Hematopoietic multipotent progenitor cell treated with erythropoietin and hydrocortisone succinate and interleukin-3 and kit ligand, for 6 days (in vitro differentiated cells): ENCODE results near the gene CD4.

Experiments
- DNase-seq: peaks from one replicate; pipeline ENCODE4 v3.0.0-alpha.2; 2015

Gene CD4

DNA sequence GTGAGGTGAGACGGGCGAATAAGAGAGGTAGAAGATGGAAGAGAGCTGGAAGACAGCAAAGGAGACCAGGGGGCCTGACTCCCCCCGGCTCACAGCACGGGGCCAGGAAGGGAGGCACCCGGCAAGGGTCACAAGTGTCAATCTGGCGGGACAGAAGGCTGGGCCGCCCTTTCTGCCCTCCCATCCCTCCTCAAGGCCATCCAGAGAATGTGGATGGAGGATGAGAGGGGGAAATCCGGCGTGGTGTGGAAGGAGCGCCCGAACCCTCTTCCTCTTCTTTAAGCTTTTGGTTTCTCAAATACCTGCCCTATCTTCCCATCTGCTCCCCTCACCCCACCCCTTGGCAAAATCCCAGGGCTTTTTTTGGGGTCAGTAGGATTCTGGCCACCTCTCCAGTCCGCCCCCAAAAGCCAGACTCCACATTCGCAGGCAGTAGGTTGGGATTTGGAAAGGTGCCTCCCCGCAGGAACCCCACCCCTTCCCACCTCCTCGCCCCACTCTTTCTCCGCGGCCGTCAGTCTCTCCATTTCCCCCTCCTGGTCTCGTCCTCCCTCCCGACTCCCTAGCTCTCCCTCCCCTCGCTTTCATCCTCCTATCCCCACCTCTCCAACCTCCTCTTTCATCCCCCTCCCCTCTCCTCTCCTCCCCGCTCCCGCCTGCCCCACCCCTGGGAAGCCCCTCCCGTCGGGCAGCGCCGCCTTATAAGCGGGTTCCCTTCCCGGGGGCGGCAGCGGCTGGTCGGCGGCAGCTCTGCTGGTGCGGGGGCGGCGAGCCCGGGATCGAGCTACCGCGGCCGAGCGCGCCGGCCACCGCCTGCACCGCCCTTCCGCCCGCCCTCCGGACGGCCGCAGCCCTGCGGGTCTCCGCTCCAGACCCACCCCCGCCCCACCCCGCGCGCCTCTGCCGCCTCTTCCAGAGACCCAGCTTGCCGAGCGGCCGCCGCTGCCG lies 23.4 kb upstream of the CD4 start, which contains the start of gene PTMS:
Gene PTMS, plus strand, starts transcription at position 730 of the 948 bp plus-strand sequence. CDS start 343 bp downstream, outside the sequence.
- DNase-seq = peak; percentile 39

DNA sequence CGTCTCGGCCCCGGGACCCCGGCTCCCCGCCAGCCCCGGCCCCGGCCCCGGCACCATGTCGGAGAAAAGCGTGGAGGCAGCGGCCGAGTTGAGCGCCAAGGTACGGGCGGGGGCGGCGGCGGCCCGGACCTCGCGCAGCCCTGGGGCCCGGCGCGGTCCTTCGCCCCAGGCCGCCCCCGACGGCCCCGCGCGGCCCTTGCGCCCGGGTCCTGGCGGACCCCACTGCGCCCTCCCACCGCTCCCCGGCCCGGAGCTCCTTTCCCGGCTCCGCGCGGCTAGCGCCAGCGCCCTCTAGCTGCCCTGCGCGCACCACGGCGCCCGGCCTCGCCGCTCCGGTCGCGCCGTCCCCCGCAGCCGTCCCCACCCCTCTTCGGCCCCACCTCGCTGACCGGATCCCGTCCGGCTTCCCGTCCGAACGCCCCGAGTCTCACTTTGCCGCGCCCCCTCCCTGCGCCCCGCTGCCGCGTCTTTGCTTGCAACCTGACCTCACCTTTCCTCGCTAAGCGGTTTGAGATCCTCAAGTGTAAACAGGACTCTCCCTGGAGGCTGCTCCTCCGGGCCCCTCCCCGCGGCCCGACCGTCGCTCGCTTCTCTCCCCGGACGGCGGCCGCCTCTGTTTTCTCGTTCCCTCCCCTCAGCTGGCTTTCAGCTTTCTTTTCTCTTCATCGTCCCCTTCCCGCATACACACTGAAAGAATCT lies 22.5 kb upstream of the CD4 start:
- DNase-seq = peak; percentile 77

DNA sequence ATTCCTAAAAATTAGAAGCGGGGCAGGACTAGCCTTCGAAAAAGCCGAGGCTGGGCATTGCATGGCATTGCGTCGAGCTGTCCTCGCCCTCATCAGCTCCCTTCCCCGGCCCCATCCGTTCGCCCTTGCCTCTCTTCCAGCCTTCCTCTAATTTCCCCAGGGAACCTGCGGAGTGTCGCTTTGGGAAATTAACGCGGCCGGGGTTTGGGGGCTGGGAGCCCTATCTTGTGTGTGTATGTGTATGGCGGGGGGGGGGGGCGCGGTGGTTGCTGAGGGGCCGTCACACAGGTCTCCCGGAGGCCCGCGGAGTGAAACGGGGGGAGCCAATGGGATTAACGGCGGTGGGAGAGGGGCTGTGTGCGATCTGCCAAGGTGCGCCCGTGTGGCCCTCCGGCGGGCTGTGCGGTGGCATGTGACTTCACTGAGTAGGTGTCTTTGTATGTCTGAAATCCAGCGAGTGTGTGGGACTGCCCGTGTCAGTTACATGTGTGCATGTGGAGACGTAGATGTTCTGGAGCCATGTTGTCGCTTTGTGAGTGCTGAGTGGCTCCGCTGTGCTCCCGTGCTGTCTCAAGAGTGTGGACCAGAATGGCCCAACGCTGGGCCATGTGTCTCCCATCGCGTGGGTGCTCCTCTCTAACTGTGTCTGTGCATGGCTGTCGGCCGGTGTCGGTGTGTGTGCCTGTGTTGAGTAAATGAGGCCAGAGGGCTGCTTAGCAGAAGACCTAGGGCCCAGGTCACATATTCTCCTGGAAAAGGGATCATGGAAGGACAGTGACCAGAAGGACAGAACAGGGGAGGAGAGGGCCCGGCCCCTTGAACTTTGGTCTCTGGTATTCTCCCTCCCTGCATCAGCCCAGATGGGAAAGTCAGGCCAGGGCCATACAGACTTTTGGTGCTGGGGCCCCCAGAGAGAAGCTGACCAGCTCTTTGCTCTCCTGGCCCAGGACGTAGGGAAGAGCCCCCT lies 21.7 kb upstream of the CD4 start:
- no peak for DNase-seq

DNA sequence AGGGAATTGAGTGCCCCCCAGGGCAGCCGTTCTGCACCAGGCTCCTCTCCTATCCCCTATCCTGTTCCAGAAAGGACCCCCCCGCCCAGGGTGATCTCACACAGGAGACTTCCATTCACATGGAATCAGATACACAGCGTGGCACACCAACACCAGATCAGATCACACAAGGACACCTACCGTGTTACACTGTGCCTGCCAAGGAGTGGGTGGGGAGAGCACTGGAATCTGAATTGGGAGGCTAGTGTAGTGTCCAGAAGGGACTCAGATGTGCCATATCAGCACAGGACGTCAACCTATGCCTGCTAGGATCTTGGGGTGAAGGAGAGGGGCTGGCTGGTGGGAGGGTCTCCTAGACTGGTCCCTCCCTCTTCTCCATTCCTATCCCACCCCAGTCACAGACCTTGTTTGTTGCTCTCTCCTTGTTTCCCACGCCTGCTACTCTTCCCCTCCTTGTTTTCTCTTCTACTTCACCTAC lies 20.9 kb upstream of the CD4 start:
- no peak for DNase-seq

DNA sequence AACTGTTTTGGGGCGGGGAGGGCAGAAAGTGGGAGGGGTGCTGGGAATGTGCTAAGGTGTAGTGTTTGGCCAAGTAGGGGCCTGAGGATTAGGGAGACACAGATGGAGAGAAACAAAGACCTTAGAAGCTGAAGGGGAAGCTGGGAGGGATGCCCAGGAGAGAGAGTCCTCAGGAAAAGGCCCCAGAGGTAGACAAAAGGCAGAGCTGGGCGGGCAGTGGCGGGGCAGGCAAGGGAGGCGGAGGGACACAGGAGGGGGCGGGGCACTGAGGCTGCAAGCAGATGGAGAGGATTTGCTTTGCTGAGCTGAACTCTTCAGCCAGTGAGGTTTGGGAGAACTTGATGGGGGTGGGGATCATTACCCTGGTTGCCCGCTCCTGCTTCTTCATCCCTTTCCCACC lies 20.3 kb upstream of the CD4 start:
- peak; percentile 57 for DNase-seq

DNA sequence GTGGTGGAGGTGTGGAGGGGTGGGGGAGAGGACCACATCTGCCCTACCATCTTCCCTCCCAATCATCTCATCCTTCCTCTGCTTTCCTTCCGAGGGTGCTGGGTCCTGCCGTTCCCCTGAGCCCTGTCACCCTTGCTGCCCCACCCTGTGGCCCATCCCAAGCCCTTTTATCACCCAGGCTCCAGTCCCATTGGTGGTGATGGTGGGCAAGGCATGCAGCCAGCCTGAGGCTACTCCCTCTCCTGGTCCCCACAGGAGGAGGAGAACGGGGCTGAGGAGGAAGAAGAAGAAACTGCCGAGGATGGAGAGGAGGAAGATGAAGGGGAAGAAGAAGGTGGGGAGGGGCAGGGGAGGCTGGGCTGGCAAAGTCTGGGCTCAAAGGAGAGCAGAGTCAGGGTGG lies 19.7 kb upstream of the CD4 start:
- peak; percentile 56 for DNase-seq

DNA sequence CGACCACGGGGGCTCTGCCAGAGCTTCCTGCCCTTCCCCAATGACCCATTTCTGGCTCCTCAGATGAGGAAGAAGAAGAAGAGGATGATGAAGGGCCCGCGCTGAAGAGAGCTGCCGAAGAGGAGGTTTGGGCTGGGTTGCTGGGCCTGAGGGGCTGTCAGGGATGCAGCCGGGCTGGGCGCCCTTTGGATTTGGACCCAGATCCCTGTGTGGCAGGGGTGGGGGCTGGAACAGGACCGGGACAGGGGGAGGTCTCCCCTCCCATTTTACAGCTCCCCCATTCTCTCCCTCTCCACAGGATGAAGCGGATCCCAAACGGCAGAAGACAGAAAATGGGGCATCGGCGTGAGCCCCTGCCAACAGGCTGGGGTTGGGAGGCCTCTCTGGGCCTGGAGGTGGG lies 19.2 kb upstream of the CD4 start:
- no peak for DNase-seq

DNA sequence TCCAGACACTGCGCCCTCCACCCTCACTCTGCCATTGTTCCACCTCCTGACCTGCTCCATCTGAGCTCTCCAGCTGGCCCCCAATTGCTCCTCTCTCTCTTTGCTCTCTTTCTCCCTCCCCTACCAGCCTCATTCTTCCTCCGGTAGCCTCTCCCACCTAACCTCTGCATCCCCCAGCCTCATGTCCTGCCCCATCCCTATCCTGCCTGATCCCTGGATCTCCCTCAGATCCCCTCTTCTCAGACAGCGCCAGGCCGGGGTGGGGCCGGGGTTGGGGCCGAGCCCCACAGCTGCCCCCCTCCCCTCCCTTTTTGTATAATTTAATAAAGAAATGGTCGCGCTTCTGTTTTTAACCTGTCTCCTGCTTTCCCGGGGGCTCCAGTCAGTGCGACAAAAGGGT lies 18.7 kb upstream of the CD4 start:
- no peak for DNase-seq

DNA sequence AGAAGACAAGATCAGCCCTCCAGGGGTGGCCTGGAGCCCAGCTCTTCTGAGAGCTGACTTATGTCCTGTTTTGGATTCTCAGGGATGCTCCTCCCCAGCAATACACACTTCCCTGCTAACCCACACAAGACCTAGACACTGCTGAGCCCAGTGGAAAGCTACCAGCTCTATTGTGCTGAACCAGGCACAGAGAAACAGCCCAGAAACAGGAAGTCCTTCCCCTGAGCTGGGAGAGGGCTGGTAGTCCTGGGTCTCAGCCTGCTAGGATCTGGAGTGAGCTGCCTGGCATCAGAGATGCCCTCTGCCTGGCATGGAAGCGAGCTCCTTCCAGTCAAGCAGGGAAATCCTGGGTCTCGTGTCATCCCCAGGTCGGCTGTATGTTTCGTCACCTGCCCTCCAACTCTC lies 18.2 kb upstream of the CD4 start:
- DNase-seq = no peak

DNA sequence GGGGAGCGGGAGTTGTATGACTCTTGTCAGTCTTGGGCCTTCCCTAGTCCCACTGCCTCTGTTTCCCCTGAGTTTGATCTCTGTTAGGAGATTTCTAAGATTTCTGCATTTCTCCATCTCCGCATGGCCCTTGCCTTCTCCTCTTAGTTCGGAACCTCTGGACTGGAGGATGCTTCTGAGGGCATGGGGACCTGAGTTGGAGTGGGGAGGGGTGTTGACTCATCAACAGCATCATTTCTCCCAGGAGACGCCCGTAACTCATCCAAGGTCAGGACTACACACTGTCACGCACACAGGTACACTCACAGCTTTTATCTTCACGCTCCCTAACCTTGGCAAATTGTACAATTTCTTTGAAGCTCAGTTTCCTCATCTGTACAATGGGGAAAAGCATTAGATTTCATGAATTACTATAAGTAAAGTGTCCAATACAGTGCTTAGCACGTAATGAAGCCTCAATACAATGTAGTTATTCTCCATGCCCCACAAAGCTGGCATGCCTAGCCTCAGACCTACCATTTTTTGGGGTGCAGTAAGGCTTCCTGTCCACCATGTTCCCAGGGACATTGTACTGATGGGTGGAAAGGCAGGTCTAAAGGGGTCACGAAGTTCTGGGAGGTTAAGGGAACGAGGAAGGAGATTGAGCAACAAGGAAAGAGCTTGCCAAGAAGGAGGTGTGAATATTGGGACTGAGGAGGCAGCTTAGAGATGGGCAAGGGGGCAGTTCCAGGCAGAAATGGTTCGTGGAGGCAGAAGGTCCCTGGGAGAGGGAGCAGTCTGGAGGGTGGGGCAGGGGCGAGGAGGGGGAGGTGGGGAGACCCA lies 17.6 kb upstream of the CD4 start:
- DNase-seq = no peak

DNA sequence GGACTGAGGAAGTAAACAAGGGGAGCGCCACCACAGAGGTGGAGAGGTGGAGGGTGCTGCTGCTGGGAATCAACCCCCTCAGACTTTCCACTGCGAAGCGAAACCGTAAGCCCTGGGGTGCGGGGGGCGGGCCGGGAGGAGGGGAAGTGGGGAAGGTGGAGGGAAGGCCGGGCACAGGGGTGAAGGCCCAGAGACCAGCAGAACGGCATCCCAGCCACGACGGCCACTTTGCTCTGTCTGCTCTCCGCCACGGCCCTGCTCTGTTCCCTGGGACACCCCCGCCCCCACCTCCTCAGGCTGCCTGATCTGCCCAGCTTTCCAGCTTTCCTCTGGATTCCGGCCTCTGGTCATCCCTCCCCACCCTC lies 17.0 kb upstream of the CD4 start, which contains the start of gene LAG3:
Gene LAG3, plus strand, starts transcription at position 190 of the 365 bp plus-strand sequence. CDS start 333 bp downstream, outside the sequence.
- DNase-seq = no peak

DNA sequence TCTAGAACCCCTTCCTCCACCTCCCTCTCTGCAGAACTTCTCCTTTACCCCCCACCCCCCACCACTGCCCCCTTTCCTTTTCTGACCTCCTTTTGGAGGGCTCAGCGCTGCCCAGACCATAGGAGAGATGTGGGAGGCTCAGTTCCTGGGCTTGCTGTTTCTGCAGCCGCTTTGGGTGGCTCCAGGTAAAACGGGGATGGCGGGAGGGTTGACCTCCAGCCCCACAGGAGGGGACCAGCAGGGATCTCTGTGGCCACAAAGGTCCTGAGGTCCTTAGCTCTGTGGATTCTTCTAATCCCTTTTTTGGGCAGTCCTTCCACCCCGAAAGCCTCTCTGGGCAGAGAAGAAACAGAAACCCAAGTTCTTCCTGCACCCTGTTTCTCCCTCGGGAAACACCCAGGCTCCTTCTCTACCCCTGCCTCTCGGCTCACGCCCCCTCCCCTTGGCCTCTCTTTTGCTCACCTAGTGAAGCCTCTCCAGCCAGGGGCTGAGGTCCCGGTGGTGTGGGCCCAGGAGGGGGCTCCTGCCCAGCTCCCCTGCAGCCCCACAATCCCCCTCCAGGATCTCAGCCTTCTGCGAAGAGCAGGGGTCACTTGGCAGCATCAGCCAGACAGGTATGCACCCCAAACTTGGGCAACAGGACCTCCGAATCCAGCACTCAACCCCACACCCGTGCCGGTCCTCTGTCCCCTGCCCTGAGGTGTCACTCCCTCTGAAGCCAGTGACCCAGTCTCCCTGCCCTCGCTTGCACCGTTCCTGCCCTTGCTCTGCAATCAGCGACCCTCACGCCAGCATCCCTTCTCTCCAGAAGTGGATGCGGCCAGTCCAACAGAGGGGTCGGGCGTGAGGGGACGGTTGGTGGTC lies 16.4 kb upstream of the CD4 start:
- no peak for DNase-seq

DNA sequence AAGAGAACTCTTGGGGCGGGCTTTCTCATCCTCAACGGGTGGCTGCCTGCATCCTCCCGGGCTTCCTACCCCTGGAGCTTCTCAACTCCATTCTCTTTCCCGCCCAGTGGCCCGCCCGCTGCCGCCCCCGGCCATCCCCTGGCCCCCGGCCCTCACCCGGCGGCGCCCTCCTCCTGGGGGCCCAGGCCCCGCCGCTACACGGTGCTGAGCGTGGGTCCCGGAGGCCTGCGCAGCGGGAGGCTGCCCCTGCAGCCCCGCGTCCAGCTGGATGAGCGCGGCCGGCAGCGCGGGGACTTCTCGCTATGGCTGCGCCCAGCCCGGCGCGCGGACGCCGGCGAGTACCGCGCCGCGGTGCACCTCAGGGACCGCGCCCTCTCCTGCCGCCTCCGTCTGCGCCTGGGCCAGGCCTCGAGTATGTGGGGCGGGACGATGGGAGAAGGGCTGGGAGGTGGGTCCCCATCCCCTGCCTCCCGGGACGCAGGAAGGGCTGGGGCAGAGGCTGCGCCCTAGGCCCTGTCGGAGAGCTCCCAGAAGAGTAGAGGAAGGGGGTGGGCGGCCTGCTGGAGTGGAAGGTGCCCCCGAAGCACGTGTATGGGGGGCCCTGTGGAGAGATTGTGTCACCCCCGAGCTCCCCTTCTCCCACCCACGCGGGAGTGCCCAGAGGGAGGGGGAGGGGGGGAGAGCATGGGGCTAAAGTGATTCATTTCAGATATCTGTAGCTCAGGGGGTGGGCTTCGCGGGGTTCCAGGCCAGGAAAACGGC lies 15.6 kb upstream of the CD4 start:
- DNase-seq = no peak

DNA sequence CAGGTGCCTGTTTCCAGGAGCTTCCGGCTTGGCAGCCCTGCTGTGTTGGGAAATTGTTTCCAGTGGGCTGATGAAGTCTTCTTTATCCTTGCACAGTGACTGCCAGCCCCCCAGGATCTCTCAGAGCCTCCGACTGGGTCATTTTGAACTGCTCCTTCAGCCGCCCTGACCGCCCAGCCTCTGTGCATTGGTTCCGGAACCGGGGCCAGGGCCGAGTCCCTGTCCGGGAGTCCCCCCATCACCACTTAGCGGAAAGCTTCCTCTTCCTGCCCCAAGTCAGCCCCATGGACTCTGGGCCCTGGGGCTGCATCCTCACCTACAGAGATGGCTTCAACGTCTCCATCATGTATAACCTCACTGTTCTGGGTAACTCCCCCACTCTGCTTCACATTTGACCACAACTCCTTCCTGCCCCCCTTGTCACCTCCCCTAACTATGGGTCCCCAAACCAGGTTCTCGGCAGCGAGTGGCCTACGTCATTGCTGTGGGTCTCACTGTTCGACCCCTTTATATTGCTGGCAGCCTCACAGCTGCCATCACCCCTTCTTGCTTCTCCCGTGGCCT lies 14.7 kb upstream of the CD4 start:
- no peak for DNase-seq

DNA sequence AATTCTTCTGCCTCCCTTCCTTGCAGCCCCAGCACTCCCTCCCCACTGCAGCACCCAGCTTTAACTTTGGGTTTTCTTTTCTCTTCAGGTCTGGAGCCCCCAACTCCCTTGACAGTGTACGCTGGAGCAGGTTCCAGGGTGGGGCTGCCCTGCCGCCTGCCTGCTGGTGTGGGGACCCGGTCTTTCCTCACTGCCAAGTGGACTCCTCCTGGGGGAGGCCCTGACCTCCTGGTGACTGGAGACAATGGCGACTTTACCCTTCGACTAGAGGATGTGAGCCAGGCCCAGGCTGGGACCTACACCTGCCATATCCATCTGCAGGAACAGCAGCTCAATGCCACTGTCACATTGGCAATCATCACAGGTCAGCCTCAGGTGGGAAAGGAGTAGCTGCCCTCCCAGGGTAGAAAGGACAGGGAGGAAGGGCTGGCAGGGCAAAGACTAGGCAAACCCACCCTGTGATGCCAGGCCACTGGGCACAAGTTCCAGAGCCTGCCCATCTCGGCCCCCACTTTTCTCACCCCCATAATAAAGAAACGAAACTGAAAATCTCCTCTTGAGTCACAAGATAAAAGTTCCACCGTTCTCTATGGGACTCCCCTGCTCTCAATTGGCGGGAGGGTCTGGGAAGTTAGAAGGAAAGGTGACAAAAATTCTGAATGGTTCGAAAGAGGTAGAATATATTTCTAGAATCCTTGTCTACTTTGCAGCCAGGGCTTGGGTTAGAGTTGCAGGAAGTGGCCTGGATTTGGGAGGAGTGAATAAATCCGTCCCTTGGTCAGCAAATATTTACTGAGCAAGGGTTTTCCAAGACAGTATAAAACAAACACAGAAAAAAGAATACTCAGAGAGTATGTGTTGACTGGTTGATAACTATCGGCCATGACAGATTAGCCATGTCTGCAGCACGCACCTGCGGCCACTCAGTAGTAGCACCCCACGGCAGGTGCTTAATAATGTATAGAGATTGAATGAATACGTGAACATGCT lies 13.8 kb upstream of the CD4 start:
- no peak for DNase-seq

DNA sequence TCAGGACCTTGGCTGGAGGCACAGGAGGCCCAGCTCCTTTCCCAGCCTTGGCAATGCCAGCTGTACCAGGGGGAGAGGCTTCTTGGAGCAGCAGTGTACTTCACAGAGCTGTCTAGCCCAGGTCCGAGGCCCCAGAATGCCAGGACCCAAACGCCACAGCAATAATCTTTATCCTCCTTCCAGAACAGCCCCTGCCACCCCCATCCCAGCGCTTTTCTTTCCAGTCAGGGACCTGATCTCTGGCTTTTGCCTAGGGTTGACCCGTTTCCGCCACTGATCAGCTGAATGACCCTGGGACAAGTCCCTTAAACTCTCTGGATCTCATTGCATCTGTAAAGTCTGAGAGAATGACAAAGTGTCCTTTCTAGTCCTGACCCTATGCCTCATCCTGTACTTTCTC lies 11.9 kb upstream of the CD4 start:
- no peak for DNase-seq

DNA sequence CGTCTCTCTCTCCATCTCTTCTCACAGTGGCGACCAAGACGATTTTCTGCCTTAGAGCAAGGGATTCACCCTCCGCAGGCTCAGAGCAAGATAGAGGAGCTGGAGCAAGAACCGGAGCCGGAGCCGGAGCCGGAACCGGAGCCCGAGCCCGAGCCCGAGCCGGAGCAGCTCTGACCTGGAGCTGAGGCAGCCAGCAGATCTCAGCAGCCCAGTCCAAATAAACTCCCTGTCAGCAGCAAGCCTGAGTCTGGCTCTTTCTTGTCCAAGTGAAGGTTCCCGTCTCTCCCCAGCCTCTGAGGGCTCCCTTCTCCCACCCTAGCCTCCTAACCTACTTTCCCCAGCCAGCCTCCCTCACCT lies 11.1 kb upstream of the CD4 start:
- no peak for DNase-seq
